GM19455 (cell line): Measurements from ENCODE around the gene MAGEA8.
"Not testable (repeated sequence)": the region's sequence is repeated elsewhere in the genome, so short reads cannot be mapped to it uniquely, and the experiment has no call there.

Experiments
- ATAC-seq: cut with Tn5 transposase; IDR thresholded peaks from one replicate; pipeline ENCODE4 v1.9.1; 2021; ENCODE audit not compliant: unreplicated experiment

The MAGEA8 gene

GRCh38 chrX:149881081-149881711 is at the start of gene MAGEA8:
MAGEA8 (plus strand) TSS chrX:149881183; CDS start chrX:149884273, 3,090 bp downstream.
- no peak for ATAC-seq

DNA sequence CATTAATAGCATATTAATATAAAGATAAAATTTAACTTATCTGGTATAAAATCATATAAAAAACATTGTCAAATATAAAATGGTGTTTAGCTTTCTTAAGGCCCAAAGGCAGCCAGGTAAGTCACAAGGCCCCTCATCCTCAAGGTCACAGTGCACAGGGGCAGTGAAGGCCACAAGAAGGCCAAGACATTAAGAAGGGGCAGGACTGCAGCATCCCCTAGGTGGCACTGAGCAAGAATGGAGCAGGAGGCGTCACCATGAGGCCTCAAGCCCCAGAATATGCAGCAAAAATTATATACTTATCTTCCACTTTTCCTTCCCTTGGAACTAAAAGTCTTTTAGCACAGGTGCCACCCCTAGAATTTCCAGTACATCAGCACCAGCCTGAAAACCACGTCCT is 49.5 kb upstream of the MAGEA8 start:
- no peak for ATAC-seq

- ATAC-seq, result not testable (repeated sequence)
Measured at GRCh38 chrX:149836728-149837127, 44.3 kb upstream of the MAGEA8 start.

DNA sequence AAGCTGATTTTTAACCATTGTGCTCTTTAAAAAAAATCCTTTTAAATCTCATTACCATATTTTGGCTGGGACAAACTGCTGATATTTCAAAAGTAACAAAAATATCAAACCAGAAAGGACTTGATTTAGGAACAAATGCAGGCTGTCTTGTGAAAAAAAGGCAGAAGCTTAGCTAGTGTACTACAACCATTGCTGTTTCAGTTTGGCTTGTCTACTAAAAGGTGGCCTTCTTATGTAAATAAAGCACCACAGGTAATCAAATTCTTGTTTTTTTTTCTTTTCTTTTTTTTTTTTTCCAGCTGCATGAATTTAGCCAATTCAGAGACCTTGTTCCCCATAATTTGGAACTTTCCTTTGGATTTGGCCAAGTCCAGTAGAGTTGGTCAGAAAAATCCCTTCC is 43.8 kb upstream of the MAGEA8 start:
- ATAC-seq, result no peak

GRCh38 chrX:149837639-149838038 is 43.3 kb upstream of the MAGEA8 start:
- ATAC-seq, result no peak

DNA sequence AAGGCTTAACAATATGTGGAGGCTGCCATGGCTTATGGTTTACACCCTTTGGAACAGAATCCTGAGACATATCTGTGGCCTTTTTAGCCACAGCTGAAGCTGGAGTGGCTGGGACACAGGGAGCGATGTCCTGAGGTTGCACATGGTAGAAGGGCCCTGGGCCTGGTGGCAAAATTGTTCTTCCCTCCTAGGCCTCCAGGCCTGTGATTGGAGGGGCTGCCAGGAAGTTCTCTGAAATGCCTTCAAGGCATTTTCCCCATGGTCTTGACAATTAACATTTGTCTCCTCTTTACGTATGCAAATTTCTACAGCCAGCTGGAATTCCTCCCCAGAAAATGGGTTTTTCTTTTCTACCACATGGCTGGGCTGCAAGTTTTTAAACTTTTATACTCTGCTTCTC is 39.1 kb upstream of the MAGEA8 start:
- ATAC-seq, result no peak

DNA sequence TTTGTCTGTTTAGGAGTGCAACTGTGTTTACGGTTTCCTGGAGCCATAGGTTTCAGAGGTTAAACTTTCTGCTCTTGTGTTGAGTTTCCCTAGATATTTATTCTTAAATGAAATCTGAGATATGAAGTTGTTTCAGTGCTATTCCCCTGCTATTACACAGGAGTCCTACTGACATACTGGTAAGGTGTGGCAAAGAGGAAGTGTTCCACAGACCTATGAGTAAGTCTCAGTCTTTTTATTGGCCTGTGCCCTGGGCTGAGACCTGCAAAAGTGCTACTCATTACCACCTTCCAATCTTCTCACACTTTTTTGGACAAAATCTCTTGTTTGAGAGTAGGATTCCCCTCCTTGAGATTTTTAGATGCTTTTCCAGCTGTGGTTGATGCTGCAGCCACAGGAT is 35.6 kb upstream of the MAGEA8 start:
- no peak for ATAC-seq

- no peak for ATAC-seq
Measured at GRCh38 chrX:149846789-149847188, 34.2 kb upstream of the MAGEA8 start.

DNA sequence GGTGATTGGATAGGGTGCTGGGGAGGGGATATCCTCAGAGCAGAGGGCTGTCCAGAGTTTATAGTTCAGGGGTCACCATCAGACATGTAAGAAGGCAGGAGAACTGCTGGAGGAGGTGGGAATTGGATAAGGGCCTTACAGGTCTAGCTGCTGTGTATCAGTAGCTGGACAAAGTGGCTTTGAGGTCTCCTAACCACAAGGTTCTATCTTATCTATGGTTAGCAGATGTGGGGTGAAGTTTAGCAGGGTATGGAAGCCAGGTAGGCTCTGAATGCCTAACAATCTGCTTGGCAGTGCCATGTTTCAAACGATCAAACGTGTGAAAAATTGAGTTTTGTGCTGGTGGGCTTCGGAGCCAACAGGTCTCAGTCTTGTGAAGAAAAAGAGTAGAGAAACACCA is 32.1 kb upstream of the MAGEA8 start:
- ATAC-seq, result no peak

GRCh38 chrX:149849787-149850186 is 31.2 kb upstream of the MAGEA8 start:
- no peak for ATAC-seq

- no peak for ATAC-seq
Measured at GRCh38 chrX:149851864-149852263, 29.1 kb upstream of the MAGEA8 start.

DNA sequence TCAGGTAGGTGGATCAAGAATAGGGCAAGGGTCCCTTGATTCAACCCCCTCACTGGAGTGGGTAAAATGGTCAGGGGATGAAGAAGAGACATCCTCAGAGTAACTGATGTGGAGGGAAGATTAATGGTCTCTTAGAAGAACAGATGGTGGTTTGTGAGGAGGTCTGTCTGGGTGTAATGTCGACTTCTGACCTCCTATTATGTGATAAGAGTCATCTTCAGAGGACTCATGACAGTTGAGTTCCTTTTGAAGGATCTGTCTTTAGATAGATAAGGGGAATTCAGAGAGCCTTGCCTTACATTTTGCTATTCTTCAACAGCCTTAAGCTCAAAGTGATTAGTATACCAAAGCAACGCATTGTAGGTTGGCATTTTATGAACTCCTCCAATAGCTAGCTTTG is 27.1 kb upstream of the MAGEA8 start:
- no peak for ATAC-seq

DNA sequence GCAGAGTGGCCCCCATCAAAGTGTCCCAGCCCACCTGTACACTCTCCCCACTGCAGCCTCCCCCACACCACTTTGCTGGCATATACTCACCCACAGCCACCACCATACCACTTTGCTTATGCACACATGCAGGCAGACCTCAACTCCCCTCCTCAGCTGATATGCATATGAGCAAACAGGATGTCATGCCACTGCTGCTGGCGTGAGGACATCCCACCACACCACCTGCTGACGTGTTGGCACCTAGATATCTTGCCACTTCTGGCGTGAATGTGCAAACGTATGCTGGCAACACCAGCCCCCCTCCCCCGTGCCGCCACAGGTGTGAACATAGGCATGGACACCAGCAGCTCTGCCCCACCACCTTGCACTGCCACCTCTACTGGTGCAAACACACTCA is 22.4 kb upstream of the MAGEA8 start:
- ATAC-seq, result no peak

DNA sequence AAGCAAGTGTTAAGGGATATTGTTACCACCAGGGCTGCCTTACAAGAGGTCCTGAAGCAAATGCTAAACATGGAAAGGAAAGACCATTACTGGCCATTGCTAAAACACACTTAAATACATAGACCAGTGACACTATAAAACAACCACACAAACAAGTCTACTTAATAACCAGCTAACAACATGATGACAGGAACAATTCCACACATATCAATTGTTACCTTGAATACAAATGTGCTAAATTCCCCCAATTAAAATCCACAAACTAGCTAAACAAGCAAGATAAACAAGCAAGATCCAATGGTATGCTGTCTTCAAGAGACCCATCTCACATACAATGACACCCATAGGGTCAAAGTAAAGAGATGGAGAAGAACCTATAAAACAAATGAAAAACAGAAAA is 20.5 kb upstream of the MAGEA8 start:
- ATAC-seq, result no peak

DNA sequence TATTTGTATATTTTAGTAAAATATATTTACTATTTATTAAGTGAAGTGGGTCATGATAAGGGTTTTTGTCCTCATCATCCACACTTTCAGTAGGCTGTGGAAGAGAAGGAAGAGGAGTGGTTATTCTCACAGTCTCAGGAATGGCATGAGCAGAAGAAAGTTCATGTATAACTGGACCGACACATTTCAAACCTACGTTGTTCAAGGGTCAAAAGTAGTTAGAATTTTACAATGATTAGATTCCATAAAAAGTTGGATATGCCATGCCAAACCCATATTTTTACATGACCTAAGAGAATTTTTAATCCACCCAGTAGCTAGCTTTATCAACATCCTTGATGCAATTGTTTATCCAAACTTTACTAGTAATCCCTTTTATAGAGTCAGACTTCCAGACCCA is 15.6 kb upstream of the MAGEA8 start:
- no peak for ATAC-seq

GRCh38 chrX:149867488-149867887 is 13.5 kb upstream of the MAGEA8 start:
- no peak for ATAC-seq

DNA sequence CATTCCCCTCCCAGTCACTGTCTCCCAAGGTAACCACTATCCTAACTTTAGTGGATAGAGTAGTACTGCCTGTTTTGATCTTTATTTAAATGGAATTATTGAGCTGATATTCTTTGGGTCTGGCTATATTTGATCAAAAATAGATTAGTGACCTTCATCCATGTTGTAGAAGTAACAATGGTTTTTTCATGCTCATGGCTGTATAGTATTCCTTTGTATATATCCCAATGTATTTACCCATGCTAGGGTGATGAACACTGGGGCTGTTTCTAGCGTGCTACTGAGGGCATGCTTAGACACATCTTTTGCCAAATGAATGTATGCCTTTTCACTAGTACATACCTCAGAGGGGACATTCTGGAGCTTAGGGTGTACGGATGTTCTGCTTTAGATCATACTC is 10.1 kb upstream of the MAGEA8 start:
- no peak for ATAC-seq

DNA sequence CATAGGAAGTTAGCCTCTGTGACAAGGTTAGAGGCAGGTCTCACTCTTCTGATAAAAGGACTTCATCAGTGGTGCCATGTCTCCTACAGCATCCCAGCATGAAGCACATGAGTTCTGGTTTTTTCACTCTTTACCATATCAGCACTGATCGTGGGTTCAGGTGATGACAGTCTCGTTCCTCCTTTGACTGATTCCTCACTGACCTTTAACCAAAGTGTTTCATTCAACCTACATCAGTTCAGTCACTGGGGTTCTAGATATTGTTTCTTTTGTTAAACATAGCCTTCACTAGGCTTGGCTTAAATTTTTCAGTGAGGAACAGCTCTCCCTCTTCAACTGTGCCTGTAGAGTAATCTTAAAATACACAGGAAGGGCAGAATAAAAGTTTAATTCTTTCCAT is 9.6 kb upstream of the MAGEA8 start:
- no peak for ATAC-seq

- ATAC-seq, result peak; percentile 66
Measured at GRCh38 chrX:149871940-149872339, 9.0 kb upstream of the MAGEA8 start.

DNA sequence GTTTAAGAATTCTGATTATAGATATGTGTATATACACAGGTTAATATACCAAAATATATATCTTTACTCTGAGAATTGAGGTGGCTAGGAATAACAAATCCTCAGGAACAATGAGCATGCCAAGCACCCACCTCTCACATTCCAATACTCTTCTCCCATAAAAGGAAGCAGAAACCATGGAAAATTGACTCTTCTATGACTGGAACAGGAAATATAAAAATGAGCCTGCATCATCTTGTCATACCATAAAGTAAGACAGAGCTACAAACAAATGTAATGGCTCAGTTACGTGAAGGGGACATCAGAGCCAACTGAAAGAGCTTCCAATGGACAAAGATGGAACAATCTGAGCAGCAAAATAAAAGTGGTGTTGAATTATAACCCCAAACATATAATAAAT is 3.8 kb upstream of the MAGEA8 start:
- ATAC-seq, result no peak

DNA sequence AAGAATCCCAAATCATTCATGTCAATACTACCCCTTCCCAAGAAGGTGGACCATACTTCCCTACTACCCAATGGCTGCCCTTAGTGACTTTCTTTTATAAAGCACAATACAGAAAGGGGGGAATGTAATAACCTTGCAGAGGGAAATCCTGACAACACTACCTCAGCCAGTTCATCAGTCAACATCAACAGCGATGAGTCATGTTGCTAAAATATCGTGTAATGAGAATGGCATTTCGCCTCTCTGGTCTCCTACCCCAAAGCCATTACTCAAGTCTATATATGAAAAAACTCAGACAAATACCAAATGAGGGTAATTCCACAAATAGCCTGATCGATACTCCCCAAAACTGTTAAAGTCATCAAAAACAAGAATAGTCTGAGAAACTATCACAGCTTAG is 3.3 kb upstream of the MAGEA8 start:
- no peak for ATAC-seq

DNA sequence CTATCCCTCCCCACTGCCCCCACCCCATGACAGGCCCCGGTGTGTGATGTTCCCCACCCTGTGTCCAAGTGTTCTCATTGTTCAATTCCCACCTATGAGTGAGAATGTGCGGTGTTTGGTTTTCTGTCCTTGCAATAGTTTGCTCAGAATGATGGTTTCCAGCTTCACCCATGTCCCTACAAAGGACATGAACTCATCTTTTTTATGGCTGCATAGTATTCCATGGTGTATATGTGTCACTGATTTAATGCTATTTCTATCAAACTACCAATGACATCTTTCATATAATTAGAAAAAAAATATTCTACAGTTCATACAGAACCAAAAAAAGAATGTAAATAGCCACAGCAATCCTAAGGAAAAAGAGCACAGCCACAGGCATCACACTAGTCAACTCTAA is 9.8 kb downstream of the MAGEA8 start:
- not testable (repeated sequence) for ATAC-seq

DNA sequence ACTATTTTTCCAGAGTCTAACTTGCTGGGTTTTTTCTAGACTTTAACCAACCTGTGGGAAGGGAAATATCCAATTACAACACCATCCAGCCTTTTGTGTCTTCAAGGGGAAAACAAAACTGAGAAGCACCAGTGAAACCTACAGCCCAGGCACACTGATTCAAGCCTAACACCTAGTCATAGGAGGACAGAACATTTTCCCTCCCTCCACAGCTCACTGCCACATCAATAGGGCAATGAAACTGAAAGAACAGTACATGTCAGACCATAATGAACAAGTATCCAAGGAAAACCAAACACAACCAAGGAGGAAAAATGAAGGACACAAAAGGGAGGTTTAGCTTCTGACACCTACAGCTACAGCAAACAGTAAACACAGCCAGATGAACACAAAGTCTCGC is 17.6 kb downstream of the MAGEA8 start:
- ATAC-seq, result no peak
